ENCODE results near the gene RABGEF1. TPM values are rescaled to one million over a fixed set of nuclear protein-coding genes. Genes with fewer than 3 reads are reported as not detected.
"Not testable (repeated sequence)": the region's sequence is repeated elsewhere in the genome, so short reads cannot be mapped to it uniquely, and the experiment has no call there.

RABGEF1 gene
- total RNA-seq, 1 donor from 2014 or later: 19.4 TPM

DNA sequence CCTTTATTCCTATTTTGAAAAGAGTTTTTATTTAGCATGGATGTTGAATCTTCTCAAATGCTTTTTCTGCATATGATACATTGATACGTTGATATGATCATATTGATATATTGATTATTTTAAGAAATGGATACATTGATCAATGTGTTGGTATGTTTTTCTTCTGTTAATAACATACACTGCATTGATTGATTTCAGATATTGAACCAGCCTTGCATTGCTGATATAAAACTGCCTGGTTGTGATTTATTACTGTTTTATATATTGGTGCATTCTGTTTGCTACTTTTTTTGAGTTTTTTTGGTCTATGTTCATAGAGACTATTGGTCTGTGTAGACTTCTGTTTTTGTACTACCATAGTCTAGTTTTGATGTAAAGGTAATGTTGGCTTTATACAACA, 26.8 kb upstream of the RABGEF1 start:
- Mint-ChIP-seq H3K27ac (no peak overlapping the region), H3K4me1 (ENCODE audit: low read depth) (no peaks in the 10 kb centered on the region), H3K36me3 (ENCODE audit: insufficient read depth) (peaks cover 41% of the 10 kb centered on the region), H3K27me3 (no peaks in the 10 kb centered on the region), H3K9me3 (ENCODE audit: low read depth) (peaks cover 11% of the 10 kb centered on the region), H3K4me3 (ENCODE audit: low read depth) (no peak overlapping the region)
- TF ChIP-seq, protein P1, sequence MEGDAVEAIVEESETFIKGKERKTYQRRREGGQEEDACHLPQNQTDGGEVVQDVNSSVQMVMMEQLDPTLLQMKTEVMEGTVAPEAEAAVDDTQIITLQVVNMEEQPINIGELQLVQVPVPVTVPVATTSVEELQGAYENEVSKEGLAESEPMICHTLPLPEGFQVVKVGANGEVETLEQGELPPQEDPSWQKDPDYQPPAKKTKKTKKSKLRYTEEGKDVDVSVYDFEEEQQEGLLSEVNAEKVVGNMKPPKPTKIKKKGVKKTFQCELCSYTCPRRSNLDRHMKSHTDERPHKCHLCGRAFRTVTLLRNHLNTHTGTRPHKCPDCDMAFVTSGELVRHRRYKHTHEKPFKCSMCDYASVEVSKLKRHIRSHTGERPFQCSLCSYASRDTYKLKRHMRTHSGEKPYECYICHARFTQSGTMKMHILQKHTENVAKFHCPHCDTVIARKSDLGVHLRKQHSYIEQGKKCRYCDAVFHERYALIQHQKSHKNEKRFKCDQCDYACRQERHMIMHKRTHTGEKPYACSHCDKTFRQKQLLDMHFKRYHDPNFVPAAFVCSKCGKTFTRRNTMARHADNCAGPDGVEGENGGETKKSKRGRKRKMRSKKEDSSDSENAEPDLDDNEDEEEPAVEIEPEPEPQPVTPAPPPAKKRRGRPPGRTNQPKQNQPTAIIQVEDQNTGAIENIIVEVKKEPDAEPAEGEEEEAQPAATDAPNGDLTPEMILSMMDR (IDR thresholded peaks at IDR 0.05; ENCODE audit: unreplicated experiment): no peak
- DNase-seq (ENCODE audit: low spot score, unreplicated experiment): no peak

DNA sequence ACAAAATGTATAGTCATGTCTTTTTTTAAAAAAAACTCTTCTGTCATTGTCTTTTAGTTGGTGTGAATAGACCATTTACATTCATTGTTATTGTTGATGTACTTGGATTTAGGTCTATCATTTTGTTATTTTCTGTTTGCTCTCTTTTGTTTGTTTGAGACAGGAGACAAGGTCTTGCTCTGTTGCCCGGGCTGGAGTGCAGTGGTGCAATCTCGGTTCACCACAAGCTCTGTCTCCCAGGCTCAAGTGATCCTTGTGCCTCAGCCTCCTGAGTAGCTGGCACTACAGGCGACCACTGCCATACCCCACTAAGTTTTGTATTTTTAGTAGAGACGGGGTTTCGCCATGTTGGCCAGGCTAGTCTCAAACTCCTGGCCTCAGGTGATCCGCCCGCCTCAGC, 23.9 kb upstream of the RABGEF1 start:
- not testable (repeated sequence) for H3K4me1 Mint-ChIP-seq (ENCODE audit: low read depth); H3K27ac Mint-ChIP-seq; H3K4me3 Mint-ChIP-seq (ENCODE audit: low read depth); DNase-seq (ENCODE audit: low spot score, unreplicated experiment); H3K27me3 Mint-ChIP-seq
- Mint-ChIP-seq H3K36me3 (ENCODE audit: insufficient read depth) (peaks cover 38% of the 10 kb centered on the region), H3K9me3 (ENCODE audit: low read depth) (peaks cover 11% of the 10 kb centered on the region)

DNA sequence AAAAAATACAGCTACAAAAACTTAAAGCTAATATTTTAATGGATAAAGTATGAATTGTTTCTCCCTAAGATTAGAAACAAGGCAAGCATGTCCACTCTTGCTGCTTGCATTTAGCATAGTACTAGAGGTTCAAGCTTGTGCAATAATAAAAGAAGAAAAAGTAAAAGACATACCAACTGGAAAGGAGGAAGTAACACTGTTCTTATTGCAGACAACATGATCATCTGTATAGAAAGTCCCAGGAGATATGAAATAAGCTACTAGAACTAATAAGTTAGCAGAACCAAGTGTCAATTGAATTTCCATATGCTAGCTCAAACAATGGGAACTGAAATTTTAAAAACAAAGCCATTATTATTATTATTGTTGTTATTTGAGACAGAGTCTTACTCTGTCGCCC, 20.0 kb upstream of the RABGEF1 start:
- Mint-ChIP-seq H3K4me1 (ENCODE audit: low read depth) (no peaks in the 10 kb centered on the region), H3K27me3 (no peaks in the 10 kb centered on the region), H3K27ac (no peak overlapping the region), H3K9me3 (ENCODE audit: low read depth) (peaks cover 13% of the 10 kb centered on the region), H3K36me3 (ENCODE audit: insufficient read depth) (peaks cover 35% of the 10 kb centered on the region), H3K4me3 (ENCODE audit: low read depth) (no peak overlapping the region)
- TF ChIP-seq, protein P1 (IDR thresholded peaks at IDR 0.05; ENCODE audit: unreplicated experiment): no peak
- DNase-seq (ENCODE audit: low spot score, unreplicated experiment): no peak

DNA sequence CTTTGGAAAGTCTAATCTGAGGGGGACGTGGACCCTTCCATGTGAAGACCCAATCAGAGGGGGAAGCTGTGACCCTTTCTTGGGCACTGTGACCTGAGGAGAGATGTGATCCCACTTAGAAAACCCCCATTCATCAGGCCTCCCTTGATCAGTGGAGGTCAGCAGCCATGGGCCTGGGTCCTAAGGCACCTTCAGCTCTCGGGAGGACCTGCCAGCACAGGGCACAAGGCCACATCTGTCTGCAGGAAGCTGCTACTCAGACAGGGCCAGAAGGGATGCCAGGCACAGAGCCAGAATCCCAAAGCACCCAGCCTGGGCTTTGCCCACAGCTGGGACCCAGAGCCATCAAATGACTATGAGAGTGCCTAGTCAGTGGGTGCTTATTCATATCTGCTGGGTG, 14.7 kb upstream of the RABGEF1 start:
- Mint-ChIP-seq H3K36me3 (ENCODE audit: insufficient read depth) (peaks cover 29% of the 10 kb centered on the region), H3K27me3 (no peaks in the 10 kb centered on the region), H3K4me3 (ENCODE audit: low read depth) (no peak overlapping the region), H3K4me1 (ENCODE audit: low read depth) (no peaks in the 10 kb centered on the region), H3K9me3 (ENCODE audit: low read depth) (peaks cover 13% of the 10 kb centered on the region), H3K27ac (no peak overlapping the region)
- DNase-seq (ENCODE audit: low spot score, unreplicated experiment): no peak
- TF ChIP-seq, protein P1 (IDR thresholded peaks at IDR 0.05; ENCODE audit: unreplicated experiment): no peak

DNA sequence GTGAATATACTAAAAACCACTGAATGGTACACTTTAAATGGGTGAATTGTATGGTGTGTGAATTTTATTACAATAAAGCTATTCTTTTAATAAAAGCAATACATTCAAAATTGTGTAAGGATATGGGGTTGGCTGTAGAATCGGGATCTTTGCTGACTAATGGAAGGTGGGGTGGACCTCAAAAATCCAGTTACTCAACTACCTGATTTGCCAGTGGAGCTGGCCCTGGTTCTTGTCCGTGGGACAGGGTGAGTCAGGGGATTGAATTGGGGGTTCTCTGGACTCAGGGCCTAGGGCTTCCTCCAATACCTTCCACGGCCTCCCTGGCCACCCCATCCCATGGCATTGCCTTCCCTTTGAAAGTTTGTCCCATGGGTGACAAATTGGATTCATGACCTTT, 13.5 kb upstream of the RABGEF1 start:
- H3K27ac Mint-ChIP-seq: no peak overlapping the region
- no peak for DNase-seq (ENCODE audit: low spot score, unreplicated experiment)
- no peak overlapping the region for H3K4me3 Mint-ChIP-seq (ENCODE audit: low read depth)
- no peaks in the 10 kb centered on the region for H3K27me3 Mint-ChIP-seq
- H3K9me3 Mint-ChIP-seq (ENCODE audit: low read depth): peaks cover 13% of the 10 kb centered on the region
- H3K4me1 Mint-ChIP-seq (ENCODE audit: low read depth): no peaks in the 10 kb centered on the region
- H3K36me3 Mint-ChIP-seq (ENCODE audit: insufficient read depth): peaks cover 26% of the 10 kb centered on the region
- TF ChIP-seq, protein P1 (IDR thresholded peaks at IDR 0.05; ENCODE audit: unreplicated experiment): no peak

DNA sequence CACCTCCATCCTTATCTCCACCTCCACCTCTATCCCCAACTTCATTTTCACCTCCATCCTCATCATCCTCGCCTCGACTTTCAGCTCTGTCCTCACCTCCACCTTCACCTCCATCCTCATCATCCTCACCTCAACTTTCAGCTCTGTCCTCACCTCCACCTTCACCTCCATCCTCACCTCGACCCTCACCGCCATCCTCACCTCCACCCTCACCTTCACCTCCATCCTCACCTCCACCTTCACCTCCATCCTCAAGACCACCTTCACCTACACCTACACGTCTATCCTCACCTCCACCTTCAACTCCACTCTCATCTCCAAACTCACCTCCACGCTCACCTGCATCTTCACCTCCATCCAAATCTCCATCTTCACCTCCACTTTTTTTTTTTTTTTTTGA, 12.0 kb upstream of the RABGEF1 start:
- TF ChIP-seq, protein P1 (IDR thresholded peaks at IDR 0.05; ENCODE audit: unreplicated experiment): no peak
- Mint-ChIP-seq H3K36me3 (ENCODE audit: insufficient read depth) (peaks cover 16% of the 10 kb centered on the region), H3K9me3 (ENCODE audit: low read depth) (peaks cover 10% of the 10 kb centered on the region), H3K27me3 (no peaks in the 10 kb centered on the region), H3K4me1 (ENCODE audit: low read depth) (no peaks in the 10 kb centered on the region), H3K27ac (no peak overlapping the region), H3K4me3 (ENCODE audit: low read depth) (no peak overlapping the region)
- no peak for DNase-seq (ENCODE audit: low spot score, unreplicated experiment)
